GM12891 (cell line): ENCODE measurements around the gene FAM241B.

Experiments
- PAX5 ChIP-seq: IDR thresholded peaks from 2 replicates; pipeline ENCODE4 v1.6.1; 2011; ENCODE audit warnings: low read length, moderate library complexity, mild to moderate bottlenecking; ENCODE audit not compliant: insufficient read depth, severe bottlenecking
- POLR2A ChIP-seq: IDR thresholded peaks from 2 replicates; pipeline ENCODE4 v1.6.1; 2011; ENCODE audit warnings: low read depth, low read length, control low read depth
- POLR2AphosphoS5 ChIP-seq: IDR thresholded peaks from 2 replicates; pipeline ENCODE4 v1.6.1; 2011; ENCODE audit warnings: low read depth, low read length, control low read depth
- POU2F2 ChIP-seq: IDR thresholded peaks from 2 replicates; pipeline ENCODE4 v1.6.1; 2011; ENCODE audit warnings: low read depth, mild to moderate bottlenecking, control low read depth, low read length, moderate library complexity
- SPI1 ChIP-seq: IDR thresholded peaks from 2 replicates; pipeline ENCODE4 v1.6.1; 2011; ENCODE audit warnings: low read depth, low read length, control low read depth
- TAF1 ChIP-seq: IDR thresholded peaks from 2 replicates; pipeline ENCODE4 v1.6.1; 2011; ENCODE audit warnings: low read depth, low read length, control low read depth

DNA sequence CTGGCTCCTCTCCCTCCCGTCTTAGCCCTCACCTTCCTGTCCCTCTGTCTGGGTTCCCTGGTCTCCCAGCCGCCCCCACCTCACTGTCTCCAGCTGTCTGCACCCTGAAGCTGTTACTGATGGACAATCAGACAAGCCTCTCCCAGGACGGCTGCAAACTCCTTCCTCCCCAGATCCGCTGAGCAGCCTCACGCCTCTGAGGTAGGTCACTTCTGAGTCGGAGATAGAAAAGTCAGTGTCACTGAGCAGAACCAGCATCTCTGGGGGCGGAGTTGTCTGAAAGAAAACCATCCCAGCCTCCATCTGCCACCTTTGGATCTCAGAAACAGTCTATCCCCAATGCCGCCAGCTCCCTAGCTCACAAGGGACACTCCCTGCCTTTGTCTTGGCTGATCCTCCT, 27.4 kb downstream of the FAM241B start:
- TF ChIP-seq POLR2A (no peak), POLR2AphosphoS5 (no peak), TAF1 (no peak), SPI1 (no peak), POU2F2 (no peak), PAX5 (no peak)
